MM.1S (cell line): ENCODE measurements around the gene MEIOC.

Experiments
- EZH2 ChIP-seq: fragments of 300-600 bp; sonication (generic); optimal IDR thresholded peaks from 2 replicates; pipeline ENCODE3; 2017; ENCODE audit warnings: low read depth, mild to moderate bottlenecking, antibody characterized with exemption, low read length, mixed read lengths
- EZH2phosphoT487 ChIP-seq: fragments of 300-600 bp; sonication (generic); IDR thresholded peaks from 2 replicates; pipeline ENCODE4 v1.6.1; 2018; ENCODE audit warnings: antibody characterized with exemption, low read length
- TF ChIP-seq, protein P1 (sequence below): fragments of 300-600 bp; sonication (generic); IDR thresholded peaks from 2 replicates; pipeline ENCODE4 v1.5.1; 2016; ENCODE audit warnings: antibody characterized with exemption, low read length, mixed read lengths

DNA sequence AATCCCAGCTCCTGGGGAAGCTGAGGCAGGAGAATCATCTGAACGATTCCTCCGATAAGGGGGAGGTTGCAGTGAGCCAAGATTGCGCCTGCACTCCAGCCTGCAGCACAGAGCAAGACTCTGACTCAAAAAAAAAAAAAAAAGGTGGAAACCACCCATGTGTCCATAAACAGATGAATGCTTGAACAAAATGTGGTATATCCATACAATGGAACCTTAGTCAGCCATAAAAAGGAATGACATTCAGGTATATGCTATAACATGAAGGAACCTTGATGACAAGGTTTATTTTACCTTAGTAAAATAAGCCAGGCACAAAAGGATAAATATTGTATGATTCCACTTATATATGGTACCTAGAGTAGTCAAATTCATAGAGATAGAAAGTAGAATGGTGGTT, 2.9 kb upstream of the MEIOC start:
- TF ChIP-seq, protein P1, sequence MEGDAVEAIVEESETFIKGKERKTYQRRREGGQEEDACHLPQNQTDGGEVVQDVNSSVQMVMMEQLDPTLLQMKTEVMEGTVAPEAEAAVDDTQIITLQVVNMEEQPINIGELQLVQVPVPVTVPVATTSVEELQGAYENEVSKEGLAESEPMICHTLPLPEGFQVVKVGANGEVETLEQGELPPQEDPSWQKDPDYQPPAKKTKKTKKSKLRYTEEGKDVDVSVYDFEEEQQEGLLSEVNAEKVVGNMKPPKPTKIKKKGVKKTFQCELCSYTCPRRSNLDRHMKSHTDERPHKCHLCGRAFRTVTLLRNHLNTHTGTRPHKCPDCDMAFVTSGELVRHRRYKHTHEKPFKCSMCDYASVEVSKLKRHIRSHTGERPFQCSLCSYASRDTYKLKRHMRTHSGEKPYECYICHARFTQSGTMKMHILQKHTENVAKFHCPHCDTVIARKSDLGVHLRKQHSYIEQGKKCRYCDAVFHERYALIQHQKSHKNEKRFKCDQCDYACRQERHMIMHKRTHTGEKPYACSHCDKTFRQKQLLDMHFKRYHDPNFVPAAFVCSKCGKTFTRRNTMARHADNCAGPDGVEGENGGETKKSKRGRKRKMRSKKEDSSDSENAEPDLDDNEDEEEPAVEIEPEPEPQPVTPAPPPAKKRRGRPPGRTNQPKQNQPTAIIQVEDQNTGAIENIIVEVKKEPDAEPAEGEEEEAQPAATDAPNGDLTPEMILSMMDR: no peak
- TF ChIP-seq EZH2phosphoT487 (no peak), EZH2 (no peak)
